Mucosa of rectum (tissue), 2 donors: ENCODE results near the gene CLDN10.
"Not testable (repeated sequence)": the region's sequence is repeated elsewhere in the genome, so short reads cannot be mapped to it uniquely, and the experiment has no call there.

ENCODE experiments used
- H3K27ac ChIP-seq, 2 donors: one replicate each; pipeline ENCODE4 v1.7.0; 2013; ENCODE audit warnings: inconsistent platforms in 2 of 2, low read depth in 2 of 2, low read length in 2 of 2
- H3K27me3 ChIP-seq, 2 donors: one replicate each; pipeline ENCODE4 v1.7.0; 2013; ENCODE audit warnings: low read length in 2 of 2; ENCODE audit not compliant: control insufficient read depth in 2 of 2, insufficient read depth in 2 of 2
- H3K36me3 ChIP-seq, 2 donors: one replicate each; pipeline ENCODE4 v1.7.0; 2013; ENCODE audit warnings: low read length in 2 of 2; ENCODE audit not compliant: control insufficient read depth in 2 of 2, insufficient read depth in 2 of 2
- H3K4me1 ChIP-seq, 2 donors: one replicate each; pipeline ENCODE4 v1.7.0; 2013; ENCODE audit warnings: low read length in 2 of 2, mild to moderate bottlenecking in 1 of 2; ENCODE audit not compliant: control insufficient read depth in 2 of 2, insufficient read depth in 2 of 2
- H3K4me3 ChIP-seq, 2 donors: one replicate each; pipeline ENCODE4 v1.7.0; 2013; ENCODE audit warnings: low read length in 2 of 2
- H3K9ac ChIP-seq, 2 donors: one replicate each; pipeline ENCODE4 v1.7.0; 2013; ENCODE audit warnings: low read length in 2 of 2, low read depth in 1 of 2, mild to moderate bottlenecking in 1 of 2
- H3K9me3 ChIP-seq, 2 donors: one replicate each; pipeline ENCODE4 v1.7.0; 2013; ENCODE audit warnings: low read length in 2 of 2; ENCODE audit not compliant: control insufficient read depth in 2 of 2
- donor health status: healthy.
- donor health status: Normal muscosa, but diverticular disease.

The CLDN10 gene

DNA sequence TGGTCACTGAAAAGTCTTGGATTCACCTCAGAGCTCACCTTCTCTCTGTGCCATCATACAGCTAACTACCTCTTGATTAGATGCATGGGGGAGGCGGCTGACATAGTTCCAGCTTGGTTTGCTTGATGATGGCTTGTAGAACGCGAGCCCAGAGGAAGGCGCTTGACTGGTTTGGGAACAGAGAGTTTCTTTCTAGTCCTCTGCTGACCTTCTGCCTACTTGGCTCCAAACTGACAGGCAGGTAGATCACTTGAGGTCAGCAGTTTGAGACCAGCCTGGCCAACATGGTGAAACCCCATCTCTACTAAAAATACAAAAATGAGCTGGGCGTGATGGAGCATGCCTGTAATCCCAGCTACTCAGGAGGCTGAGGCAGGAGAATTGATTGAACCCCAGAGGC, 36.9 kb upstream of the CLDN10 start:
- H3K4me1 ChIP-seq, H3K4me3 ChIP-seq, H3K27ac ChIP-seq, H3K36me3 ChIP-seq, H3K9ac ChIP-seq, H3K27me3 ChIP-seq, H3K9me3 ChIP-seq: not testable (repeated sequence)

- H3K9me3 ChIP-seq = no peaks in the 10 kb centered on the region
- no peaks in the 10 kb centered on the region for H3K4me1 ChIP-seq
- no peaks in the 10 kb centered on the region for H3K27me3 ChIP-seq
- no peak overlapping the region for H3K27ac ChIP-seq
- no peaks in the 10 kb centered on the region for H3K36me3 ChIP-seq
- no peak overlapping the region for H3K4me3 ChIP-seq
- no peak overlapping the region for H3K9ac ChIP-seq
These were observed 36.5 kb upstream of the CLDN10 start for GRCh38 chr13:95516021-95516420.

GRCh38 chr13:95516492-95516891, 36.0 kb upstream of the CLDN10 start:
- no peak overlapping the region for H3K4me3 ChIP-seq
- H3K27ac ChIP-seq = no peak overlapping the region
- H3K4me1 ChIP-seq = no peaks in the 10 kb centered on the region
- no peak overlapping the region for H3K9ac ChIP-seq
- no peaks in the 10 kb centered on the region for H3K9me3 ChIP-seq
- no peaks in the 10 kb centered on the region for H3K27me3 ChIP-seq
- no peaks in the 10 kb centered on the region for H3K36me3 ChIP-seq

DNA sequence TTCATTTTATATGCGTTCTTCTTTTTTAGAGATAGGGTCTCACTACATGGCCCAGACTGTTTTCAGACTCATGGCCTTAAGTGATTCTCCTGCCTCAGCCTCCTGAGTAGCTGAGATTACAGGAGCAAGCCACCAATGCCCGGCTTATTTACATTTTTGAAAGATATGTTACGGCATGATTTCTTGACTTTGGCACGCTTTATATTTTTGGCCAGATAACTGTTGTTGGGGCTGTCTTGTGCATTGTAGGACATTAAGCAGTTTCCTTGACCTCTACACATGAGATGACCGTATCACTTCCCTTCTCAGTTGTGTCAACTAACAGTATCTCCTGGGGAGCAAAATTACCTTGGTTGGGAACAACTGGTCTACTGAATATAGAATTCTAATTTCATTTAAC, 28.9 kb upstream of the CLDN10 start:
- no peak overlapping the region for H3K4me3 ChIP-seq
- no peaks in the 10 kb centered on the region for H3K36me3 ChIP-seq
- H3K4me1 ChIP-seq = no peaks in the 10 kb centered on the region
- no peaks in the 10 kb centered on the region for H3K27me3 ChIP-seq
- no peak overlapping the region for H3K9ac ChIP-seq
- H3K27ac ChIP-seq = no peak overlapping the region
- no peaks in the 10 kb centered on the region for H3K9me3 ChIP-seq

DNA sequence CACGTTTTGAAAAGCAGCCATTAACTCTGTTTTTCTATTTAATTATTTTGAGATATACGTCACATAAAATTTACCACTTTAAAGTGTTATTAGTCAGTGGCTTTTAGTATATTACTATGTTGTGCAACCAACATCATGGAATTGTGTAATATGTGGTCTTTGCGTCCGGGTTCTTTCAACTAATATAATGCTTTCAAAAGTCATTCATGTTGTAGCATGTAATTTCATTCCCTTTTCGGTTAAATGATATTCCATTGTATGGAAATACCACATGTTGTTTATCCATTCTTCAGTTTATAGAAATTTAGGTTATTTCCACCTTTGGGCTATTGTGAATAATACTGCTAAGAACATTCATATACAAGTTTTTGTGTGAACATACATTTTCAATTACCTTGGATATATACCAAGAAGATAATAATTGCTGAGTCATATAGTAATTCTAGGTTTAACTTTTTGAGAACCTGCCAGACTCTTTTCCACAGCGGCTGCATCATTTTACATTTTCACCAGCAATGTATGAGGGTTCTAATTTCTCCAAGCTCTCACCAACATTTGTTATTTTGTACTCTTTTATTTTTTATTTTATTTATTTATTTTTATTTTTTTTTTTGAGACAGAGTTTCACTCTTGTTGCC, 28.1 kb upstream of the CLDN10 start:
- Histone ChIP-seq H3K27me3 (no peaks in the 10 kb centered on the region), H3K9ac (no peak overlapping the region), H3K4me1 (no peaks in the 10 kb centered on the region), H3K36me3 (no peaks in the 10 kb centered on the region), H3K9me3 (no peaks in the 10 kb centered on the region), H3K27ac (no peak overlapping the region), H3K4me3 (no peak overlapping the region)

DNA sequence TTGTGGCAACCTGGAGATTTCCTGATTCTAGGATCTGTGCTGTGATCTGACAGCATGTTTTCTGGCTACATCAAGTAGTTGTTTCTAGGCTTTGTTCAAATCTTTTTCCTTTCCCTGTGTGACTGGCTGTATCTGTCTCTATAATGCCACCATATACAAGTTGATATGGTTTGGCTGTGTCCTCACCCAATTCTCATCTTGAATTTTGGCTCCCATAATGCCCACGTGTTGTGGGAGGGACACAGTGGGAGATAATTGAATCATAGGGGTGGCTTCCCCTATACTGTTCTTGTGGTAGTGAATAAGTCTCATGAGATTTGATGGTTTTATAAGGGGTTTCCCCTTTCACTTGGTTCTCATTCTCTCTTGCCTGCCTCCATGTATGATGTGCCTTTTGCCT, 24.6 kb upstream of the CLDN10 start:
- Histone ChIP-seq H3K27ac (no peak overlapping the region), H3K4me3 (no peak overlapping the region), H3K4me1 (no peaks in the 10 kb centered on the region), H3K36me3 (no peaks in the 10 kb centered on the region), H3K27me3 (no peaks in the 10 kb centered on the region), H3K9me3 (no peaks in the 10 kb centered on the region), H3K9ac (no peak overlapping the region)

GRCh38 chr13:95530178-95530577, 22.3 kb upstream of the CLDN10 start:
- no peaks in the 10 kb centered on the region for H3K4me1 ChIP-seq
- no peaks in the 10 kb centered on the region for H3K36me3 ChIP-seq
- H3K27me3 ChIP-seq = no peaks in the 10 kb centered on the region
- H3K9me3 ChIP-seq = no peaks in the 10 kb centered on the region
- H3K9ac ChIP-seq = no peak overlapping the region
- no peak overlapping the region for H3K27ac ChIP-seq
- H3K4me3 ChIP-seq = no peak overlapping the region

DNA sequence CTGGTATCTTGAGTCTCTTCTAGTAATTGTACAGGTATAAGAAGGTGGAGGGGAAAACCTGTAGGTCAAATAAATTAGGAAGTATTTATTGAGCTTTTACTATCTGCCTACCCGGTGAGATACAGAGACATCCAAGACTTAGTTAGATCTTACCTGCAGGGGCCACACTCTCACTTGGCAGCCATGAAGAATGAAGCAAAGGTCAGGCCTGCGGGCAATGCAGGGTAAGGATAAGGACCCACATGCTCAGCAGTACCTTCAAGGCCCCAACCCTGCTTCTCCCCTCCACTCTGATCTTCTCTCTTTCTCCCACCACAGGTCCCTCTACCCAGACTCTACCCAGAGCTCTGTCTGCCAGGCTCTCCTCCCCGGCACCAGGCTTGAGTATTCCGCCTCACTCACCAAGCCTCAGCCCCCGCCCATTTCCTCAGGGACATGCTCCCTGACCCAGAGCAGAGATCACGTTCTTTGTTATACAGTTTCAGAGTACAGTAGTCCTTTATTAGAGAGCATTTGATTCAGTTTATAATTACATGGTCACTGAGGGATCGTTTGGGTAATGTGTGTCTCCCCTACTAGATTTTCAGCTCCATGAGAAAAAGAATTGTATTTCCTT, 18.9 kb upstream of the CLDN10 start:
- no peak overlapping the region for H3K4me3 ChIP-seq

DNA sequence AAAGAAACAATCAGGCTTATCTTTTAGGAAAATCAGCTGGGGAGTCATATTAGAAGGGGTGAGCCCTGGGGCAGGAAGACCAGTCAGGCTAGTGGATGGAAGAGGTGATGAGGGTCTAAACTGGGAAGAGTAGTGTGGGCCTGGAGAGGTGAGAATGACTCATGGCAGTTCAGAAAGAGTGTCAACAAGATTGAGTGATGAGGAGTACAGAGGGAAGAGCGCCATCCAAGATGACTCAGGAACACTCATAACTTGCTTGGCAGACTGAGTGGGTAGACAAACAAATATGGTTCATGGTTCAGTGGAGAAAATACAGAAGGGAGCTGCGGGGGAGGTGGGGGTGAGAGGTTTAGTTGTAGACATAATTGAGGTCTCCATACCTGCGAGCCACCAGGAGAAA, 17.3 kb upstream of the CLDN10 start:
- no peak overlapping the region for H3K27ac ChIP-seq
- H3K9me3 ChIP-seq = no peaks in the 10 kb centered on the region
- no peaks in the 10 kb centered on the region for H3K36me3 ChIP-seq

More for the DNA sequence above, 18.9 kb upstream of the CLDN10 start:
- no peaks in the 10 kb centered on the region for H3K4me1 ChIP-seq
- H3K27ac ChIP-seq = no peak overlapping the region
- no peak overlapping the region for H3K9ac ChIP-seq
- H3K9me3 ChIP-seq = no peaks in the 10 kb centered on the region
- H3K27me3 ChIP-seq = no peaks in the 10 kb centered on the region
- no peaks in the 10 kb centered on the region for H3K36me3 ChIP-seq

GRCh38 chr13:95536632-95537241, 15.8 kb upstream of the CLDN10 start:
- no peaks in the 10 kb centered on the region for H3K4me1 ChIP-seq
- H3K9ac ChIP-seq = no peak overlapping the region
- no peaks in the 10 kb centered on the region for H3K27me3 ChIP-seq
- no peaks in the 10 kb centered on the region for H3K36me3 ChIP-seq
- H3K9me3 ChIP-seq = no peaks in the 10 kb centered on the region
- no peak overlapping the region for H3K4me3 ChIP-seq
- no peak overlapping the region for H3K27ac ChIP-seq

More for the DNA sequence above, 17.3 kb upstream of the CLDN10 start:
- Histone ChIP-seq H3K4me3 (no peak overlapping the region), H3K4me1 (no peaks in the 10 kb centered on the region), H3K27me3 (no peaks in the 10 kb centered on the region), H3K9ac (no peak overlapping the region)
